Measurements from ENCODE around the gene STON2.
"Not testable (repeated sequence)": the region's sequence is repeated elsewhere in the genome, so short reads cannot be mapped to it uniquely, and the experiment has no call there.

STON2 gene, protein sequence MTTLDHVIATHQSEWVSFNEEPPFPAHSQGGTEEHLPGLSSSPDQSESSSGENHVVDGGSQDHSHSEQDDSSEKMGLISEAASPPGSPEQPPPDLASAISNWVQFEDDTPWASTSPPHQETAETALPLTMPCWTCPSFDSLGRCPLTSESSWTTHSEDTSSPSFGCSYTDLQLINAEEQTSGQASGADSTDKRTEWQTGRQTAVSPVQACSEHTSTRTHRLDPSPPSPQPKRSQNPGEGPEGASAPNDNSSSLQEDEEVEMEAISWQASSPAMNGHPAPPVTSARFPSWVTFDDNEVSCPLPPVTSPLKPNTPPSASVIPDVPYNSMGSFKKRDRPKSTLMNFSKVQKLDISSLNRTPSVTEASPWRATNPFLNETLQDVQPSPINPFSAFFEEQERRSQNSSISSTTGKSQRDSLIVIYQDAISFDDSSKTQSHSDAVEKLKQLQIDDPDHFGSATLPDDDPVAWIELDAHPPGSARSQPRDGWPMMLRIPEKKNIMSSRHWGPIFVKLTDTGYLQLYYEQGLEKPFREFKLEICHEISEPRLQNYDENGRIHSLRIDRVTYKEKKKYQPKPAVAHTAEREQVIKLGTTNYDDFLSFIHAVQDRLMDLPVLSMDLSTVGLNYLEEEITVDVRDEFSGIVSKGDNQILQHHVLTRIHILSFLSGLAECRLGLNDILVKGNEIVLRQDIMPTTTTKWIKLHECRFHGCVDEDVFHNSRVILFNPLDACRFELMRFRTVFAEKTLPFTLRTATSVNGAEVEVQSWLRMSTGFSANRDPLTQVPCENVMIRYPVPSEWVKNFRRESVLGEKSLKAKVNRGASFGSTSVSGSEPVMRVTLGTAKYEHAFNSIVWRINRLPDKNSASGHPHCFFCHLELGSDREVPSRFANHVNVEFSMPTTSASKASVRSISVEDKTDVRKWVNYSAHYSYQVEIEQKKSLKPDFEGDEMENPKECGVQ

DNA sequence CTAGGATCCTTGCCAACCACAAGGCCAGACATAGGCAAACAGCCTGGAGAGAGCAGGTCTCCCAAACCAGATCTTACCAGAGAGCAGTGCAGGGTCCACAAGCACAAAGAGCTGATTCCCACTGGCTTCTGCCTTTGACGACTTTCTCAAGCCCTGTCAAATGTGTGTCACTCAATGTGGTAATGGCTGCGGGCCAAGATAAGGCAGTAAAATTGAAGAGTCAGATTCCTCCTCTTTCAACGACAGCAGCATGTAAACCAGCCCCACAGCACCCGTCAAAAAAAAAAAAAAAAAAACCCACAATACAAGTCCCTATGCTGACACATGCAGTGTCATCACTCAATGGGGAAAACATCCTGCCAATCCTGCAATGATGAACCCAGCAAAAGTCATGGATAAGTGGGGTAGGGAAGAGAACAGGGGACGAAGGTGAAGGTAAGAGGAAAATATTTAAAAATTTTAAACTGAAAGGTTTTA, at the start of gene STON2:
Gene STON2 (minus strand): TSS at position 123 of the 477 bp plus-strand sequence. CDS start 1,942 bp downstream, outside the sequence.
- peak in 1 of 2 donors; percentile 22 for DNase-seq

DNA sequence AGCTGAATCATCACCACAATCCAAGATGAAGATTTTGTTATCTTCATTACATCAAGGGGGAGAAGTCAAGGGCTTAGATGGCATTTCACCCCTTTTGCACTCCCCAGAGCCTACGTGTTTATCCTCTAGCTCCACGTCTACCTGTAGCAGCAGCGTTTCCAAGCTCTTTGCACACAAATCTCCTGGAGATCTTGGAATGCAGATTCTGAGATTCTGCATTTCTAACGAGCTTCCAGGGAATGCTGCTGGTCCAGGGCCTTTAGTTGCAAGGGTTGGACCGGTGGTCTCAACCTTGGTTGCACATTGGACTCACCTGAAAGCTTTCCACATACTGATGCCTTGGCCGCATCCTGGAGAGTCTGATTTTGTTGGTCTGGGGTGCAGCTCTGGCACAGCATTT, 49.5 kb upstream of the STON2 start:
- no peak for DNase-seq

DNA sequence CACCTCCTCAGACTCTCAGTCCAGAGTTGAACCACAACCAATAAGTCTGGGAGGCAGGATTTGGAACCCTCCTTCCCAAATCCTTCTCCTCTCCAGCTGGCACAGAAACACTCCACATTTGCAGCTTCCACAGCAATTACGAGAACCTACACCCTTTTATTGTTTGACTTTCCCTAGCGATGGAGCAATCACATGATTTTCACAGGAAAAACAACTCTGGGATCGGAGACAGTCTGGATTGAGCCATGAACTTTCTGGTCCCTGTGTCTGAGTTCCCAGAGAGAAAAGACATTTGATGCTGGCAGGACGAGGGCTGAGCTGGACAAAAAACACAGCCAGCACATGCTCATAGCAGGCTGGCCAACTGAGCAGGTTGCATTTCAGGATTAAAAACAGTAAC, 49.0 kb upstream of the STON2 start:
- no peak for DNase-seq

DNA sequence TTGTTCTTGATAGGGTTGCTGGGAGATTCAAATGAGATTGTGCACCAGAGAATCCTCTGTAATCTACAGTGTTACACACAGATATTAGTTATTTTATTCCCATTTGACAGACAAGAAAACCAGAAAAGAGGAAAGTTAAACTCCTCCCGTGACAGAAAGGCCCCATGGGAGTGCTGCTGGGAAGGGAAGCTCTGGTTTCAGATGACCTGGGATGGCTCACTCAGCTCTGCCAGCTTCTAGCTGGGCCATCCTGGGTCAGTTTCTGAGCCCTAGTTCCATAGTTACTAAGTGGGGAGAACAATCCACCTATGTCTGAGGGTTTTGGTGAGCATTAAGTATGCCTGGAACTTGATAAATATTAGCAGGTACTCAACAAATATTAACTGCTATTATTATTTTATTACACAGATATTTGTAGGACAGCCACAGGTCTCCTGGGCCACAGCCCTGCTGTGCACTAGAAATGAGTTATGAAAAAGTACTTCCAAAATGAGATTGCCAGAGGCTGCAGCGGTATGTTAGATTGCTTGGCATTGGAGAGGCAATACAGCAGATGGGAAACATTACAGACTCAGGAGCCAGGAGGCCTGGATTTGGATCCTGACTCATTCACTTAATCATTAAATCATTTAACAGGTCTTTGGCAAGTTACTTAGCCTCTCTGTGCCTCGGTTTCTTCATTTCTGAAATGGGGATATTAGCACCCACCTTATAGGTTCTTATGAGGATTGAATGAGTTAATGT, 47.1 kb upstream of the STON2 start:
- DNase-seq, result no peak

DNA sequence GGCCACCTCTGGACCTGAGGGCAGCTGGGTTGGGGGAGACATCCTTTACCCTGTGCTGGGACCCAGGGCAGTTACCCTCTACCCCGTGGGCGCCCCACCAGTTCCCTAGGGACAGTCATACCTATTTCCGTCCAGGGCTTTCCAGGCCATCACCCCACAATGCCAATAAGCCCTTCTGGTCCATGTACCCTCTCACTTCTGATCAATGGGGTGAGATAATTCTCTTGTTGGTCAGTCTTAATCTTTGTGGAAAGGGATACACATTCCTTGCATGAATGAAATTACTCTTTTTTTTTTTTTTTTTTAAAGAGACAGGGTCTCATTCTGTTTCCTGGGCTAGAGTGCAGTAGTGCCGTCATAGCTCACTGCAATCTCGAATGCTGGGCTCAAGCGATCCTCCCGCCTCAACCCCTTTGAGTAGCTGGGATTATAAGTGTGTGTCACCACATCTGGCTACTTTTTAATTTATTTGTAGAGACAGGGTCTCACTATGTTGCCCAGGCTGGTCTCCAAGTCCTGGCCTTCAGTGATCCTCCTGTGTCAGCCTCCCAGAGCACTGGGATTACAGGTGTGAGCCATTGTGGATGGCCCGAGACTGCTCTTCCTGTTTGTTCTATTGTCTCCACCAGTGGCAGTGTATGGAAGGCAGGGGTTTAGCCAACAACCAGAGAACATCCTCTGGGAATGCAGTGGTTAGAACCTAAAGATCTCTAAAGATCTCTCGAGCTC, 46.3 kb upstream of the STON2 start:
- no peak for DNase-seq

DNA sequence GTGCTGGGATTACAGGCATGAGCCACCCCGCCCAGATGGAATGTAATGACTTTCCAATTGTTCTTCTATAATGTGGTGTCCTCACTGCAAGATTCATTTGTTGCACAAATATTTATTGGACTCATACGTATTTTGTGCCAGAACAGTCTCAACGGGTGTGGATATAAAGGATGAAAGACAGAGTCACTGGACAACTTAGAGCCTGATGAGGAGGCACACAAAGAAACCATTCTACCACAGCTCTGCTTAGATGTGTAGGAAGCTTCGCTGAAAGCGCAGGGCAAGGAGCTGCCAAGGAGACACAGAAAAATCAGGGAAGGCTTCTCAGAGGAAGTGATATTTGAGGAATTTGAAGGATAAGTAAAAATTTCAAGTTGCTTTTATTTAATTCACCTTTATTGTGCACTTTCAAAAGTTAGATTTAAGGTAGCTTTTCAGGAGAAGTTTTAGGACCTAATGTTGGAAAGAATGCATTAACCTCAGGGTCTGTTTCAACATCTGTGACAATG, 41.6 kb upstream of the STON2 start:
- no peak for DNase-seq

DNA sequence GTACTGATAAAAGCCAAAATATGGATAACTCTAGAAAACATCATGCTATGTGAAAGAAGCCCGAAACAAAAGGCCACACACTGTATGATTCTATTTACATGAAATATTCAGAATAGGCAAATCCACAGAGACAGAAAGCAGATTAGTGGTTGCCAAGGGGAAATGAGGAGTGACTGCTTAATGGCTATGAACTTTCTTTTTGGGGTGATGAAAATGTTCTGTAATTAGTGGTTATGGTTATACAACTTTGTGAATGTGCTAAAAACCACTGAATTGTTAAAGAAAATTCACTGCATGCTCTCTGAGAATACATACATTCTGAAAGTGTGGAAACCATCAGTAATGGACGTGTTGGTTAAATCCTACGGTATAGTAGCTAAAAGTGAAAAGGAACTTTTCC, 39.9 kb upstream of the STON2 start:
- DNase-seq, result no peak

DNA sequence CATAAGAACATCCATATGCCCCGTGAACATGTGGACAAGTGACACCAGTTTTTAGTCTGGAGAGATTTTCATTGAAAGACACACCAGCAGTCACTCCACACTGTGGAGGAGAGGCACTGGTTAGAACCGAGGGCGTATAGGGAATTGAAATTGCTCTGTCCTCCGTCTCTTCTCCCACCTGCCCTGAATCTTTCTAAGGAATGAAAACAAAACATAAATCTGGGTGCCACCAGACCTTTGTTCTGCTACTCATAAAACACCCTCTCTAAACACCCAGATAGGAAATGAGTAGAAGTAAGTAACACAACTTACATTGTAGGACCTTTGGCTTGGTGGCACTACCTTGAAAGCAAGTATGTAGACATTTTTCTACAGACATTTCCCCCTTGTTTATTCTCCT, 37.1 kb upstream of the STON2 start:
- DNase-seq, result no peak

DNA sequence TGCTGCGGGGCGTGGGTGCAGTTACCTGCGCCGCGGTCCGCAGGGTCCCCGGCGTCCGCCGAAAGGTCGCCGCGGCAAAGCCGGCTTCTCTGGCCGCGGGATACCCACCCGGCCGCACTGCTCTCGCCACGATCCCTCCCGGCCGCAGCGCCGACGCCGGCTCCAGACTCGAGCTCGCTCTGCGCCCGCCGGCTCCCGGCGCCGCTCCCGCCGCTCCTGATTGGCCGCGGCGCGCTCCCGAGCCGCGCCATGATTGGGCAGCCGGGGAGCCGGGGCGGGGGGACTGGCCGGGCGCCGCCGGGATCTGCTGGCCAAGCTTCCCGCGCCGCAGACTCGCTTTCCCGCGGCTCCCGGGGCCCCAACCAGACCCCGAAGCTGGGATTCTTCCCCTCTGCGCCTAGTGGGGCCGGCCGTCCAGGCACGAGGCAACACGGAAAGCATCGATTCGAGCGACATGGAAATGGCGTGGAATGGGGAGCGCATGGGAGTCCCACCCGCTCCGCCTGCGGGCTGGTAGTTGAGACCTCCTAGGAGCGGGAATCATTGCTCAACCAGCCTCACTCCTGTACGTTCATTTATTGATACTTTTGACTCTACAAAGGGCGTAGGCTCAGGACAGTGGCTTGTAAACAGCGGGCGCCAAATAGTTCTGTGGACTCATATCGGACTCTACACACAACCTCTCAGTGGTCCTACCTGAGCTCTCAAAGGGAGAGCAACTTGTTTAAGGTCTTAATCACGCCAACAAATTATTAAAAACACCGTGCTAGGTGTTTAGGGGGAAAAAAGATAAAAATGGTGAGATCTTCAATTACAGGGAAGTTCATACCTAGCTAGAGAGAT, 36.4 kb upstream of the STON2 start:
- peak in 1 of 2 donors; percentile 23 for DNase-seq

DNA sequence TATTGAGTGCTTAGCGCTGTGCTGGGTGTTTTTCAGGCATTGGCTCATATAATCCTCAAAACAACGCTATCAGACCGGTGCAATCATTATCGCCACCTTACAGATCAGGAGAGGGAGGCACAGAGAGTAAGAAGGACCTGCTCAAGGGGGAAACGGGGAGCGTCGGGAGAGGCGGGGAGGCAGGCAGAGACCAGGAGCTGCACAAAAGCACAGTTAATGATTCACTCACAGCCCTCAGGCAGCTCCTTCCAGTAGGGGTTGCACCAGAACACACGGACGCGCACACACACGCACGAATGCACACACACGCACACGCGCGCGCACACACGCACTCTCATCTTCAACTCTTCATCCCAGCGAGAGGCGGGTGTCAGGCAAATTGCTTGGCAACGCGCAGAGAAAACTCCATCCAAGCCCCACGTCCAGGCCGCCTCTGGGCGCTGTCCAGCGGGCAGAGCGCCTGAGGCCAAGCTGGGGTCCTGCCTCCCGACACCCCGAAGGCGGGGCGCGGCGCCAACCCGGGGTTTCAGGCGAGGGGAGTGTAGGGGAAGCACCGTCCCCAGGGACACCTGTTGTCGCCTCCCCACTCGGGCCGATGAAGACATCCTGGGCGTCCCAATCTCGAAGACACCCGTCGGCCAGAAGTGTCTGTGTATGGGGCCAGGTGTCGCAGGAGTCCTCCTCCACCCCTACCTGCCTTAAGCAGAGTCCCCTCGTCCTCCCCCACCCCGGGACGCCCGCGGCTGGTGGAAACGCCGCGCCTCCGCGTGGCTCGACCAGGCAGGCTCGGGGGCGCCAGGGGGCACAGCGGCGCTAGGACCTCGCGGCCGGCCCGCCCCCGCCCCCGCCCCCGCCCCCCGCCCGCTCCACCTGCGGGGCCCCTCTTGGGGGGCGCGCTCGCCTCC, 35.5 kb upstream of the STON2 start:
- peak in 1 of 2 donors; percentile 6 for DNase-seq

DNA sequence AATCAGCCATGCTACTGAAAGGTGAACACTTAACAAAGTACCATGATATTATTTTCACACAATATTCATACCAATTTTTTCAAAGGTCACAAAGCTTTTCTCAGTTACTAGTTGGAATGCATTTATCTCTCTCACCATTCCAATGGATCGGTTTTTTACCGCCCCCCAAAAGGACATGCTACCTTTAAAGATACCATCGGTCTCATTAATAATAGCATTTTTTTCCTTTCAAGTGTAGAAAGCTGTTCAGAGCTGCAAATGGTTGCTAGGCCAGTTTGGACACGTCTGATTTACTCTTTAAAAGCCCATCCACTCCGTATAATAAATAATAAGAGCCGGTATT, 34.9 kb upstream of the STON2 start:
- DNase-seq, result no peak

DNA sequence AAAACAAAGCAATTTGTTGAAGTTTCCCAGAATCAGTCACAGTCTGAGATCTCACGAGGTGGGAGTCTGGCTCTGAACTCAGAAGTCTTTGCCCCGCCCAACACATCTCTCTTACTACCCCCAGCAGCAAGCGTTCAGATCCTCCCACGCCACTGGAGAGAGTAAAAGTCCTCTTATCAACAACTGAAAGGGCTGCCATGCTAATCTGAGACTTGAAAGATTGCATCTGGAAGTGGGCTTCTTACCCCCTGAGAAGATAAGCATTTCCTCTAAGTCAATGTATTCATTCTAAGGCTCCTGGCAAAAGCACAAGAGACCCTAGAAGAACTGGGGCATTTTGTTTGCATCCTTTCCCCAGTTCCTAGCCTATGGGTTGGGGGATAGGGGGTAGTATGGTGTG, 34.1 kb upstream of the STON2 start:
- no peak for DNase-seq

DNA sequence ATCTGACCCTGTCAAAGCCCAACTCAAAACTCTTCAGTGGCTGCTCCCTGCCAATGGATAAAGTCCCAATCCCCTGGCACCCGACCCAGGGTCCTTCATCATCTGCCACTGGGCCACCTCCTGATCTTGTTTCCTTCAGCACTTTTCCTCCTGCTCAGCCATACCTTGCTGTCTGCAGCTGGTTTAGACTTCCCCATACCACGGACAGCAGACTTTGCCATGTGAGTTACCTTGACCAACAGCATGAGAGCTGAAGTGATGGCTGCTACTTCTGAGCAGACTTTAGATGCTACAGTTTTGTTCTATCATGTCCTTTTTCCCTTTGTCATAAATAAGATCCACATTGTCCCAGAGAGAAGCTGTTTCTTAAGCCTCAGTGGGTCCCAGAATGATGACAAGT, 33.3 kb upstream of the STON2 start:
- DNase-seq, result no peak

DNA sequence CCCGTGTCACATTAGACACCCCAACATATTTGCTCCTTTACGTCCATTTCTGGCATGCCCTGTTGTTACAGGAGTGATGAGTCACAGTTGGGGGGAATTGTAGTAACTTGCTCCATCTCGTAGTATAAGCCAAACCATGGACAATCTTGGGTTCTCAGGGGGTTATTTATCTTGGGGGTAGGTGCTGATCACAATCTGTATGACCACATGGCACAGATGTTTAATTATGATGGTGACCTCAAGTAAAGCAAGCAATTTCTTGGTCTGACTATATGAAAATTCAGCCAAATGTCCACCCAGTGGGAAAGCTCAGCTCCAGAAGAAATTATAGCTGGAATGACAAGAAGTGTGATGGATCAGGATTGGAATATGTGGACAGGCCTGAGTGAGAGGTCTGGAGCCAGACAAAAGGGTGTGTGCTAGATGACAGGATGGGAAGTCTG, 32.1 kb upstream of the STON2 start:
- DNase-seq, result no peak

DNA sequence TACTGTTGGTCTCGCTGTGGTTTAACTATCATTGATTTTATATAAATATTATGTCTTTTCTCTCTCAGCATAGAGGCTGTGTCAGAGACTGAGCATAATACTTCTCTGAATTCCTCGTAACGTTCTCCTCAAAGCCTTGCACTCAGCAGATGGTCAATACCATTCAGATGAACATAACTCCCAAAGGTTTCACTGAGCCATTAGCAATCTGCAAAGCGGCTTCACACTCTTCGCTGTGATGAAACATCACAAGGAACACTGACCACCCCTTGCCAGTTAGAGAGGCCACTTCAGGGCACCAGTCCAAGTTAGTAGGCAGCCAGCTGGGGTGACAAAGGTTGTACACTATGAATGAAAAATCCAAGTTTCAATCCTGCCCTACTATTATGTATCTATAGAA, 30.1 kb upstream of the STON2 start:
- DNase-seq, result no peak

DNA sequence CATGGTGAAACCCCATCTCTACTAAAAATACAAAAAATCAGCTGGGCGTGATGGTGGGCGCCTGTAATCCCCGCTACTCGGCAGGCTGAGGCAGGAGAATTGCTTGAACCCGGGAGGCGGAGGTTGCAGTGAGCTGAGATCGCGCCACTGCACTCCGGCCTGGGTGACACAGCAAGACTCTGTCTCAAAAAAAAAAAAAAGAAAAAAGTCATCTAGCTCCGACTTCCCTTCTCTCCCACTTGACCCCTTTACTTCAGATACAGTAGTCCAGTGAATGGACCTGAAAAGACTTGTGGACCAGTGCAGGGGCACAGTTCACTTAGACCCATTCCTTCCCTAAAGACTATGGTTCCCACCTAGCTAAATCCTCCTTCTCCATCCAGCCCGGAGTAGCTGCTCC, 29.6 kb upstream of the STON2 start:
- not testable (repeated sequence) for DNase-seq

DNA sequence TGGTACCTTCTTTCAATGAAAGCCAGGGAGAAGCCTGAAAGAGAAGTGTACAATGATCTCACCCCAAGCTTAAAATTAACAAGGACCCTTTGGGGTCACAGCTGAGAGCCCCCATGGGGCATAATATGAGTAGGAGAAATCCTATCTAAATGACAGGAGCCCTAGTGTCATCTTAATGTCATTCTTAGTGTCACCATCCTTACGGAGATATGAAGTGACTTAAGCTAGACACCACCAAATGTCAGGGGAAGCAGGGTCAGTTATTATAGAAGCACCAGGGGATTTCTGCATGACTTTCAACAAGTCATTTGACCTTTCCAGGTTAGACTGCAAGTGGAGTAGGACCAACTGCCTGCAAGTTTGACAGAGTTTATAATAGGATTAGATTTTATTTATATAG, 28.9 kb upstream of the STON2 start:
- no peak for DNase-seq

DNA sequence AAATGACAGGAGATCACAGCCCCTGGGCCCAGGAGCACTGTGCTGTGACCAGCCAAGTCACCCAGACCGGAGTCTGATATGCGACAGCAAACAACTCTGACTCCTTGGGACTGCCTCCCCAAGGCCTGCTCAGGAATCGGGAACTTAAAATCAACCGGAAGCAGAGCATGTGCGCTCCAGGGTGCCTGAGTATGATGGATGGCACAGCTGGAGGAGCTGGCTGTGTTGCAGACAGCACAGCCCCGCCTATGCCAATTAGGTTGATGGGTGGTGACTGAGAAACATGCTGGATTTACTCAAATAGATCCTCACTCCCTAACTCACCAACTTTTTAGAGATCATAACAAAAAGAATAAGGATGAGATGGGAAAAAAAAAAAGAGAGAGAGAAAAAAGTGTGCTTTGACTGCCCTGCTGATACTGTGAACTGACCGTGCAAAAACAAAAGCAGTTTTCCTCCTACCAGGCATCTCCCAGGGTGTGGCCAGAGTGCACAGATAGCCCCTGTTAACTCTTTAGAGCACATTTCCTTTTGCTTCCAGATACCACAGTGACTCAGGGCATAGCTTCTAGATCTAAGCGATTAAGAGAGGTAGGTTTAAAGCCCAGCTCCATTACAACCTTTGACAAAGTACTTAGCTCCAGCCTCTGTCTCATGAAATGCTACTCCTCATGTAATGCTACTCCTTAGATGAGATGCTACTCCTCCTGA, 27.4 kb upstream of the STON2 start:
- no peak for DNase-seq

DNA sequence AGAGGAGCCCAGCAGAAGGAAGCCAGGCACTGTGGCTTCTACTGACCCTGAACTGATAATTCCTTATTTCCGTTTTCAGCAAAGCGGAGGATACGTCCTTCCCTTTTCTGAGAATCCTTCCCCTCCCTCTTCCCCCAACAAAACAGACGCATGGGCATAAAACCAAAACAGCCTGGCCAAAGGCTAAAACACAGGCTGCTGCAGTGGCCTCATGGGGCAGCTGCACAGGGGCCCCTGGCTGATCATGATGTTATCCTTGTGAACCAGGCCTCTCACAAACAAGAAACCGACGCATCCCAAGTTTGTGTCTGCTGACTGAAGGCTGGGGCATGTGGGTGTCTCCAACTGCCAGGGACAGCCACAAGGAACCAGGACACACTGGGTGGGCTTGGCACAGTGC, 23.4 kb upstream of the STON2 start:
- no peak for DNase-seq
